GM19328 (cell line): ENCODE measurements around the gene CEL.
"Not testable (repeated sequence)": the region's sequence is repeated elsewhere in the genome, so short reads cannot be mapped to it uniquely, and the experiment has no call there.

ENCODE experiments used
- ATAC-seq: cut with Tn5 transposase; IDR thresholded peaks from one replicate; pipeline ENCODE4 v1.9.1; 2021; ENCODE audit warnings: mild to moderate bottlenecking, moderate library complexity; ENCODE audit not compliant: unreplicated experiment

CEL gene

GRCh38 chr9:133046900-133047295, 14.9 kb upstream of the CEL start:
- ATAC-seq, result no peak

- no peak for ATAC-seq
Observed at GRCh38 chr9:133048595-133048994, 13.2 kb upstream of the CEL start.

GRCh38 chr9:133049043-133049442, 12.7 kb upstream of the CEL start:
- no peak for ATAC-seq

GRCh38 chr9:133050142-133050541, 11.6 kb upstream of the CEL start:
- ATAC-seq, result no peak

- no peak for ATAC-seq
Observed at GRCh38 chr9:133050781-133051180, 11.0 kb upstream of the CEL start.

DNA sequence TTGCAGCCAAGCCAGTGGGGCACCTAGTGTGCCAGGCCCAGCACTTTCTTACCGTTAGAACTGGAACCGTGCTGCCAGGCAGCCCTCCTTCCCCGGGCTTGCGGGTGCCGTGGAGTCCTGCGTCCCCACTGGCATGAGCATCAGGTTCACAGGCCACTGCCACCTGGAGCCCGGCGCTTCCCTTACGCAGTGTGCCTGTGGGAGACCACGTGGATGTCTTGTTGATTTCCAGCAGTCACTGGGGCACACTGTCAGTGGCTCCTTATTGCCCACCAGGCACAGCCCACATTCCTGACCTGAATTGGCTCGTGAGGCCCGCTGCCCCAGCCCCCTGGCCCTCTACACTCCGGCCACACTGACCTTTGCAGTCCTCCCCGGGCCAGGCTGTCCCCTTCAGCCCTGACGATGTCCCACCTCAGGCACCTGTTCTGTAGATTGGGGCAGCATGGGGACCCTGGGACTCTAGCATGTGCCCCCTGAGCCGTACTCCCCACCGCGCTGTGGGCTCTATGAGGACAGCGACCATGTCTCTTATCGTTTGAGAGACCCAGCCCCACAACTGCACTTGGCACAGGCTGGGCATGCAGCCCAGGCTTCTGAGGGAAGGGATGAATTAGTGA, 10.4 kb upstream of the CEL start:
- ATAC-seq, result no peak

DNA sequence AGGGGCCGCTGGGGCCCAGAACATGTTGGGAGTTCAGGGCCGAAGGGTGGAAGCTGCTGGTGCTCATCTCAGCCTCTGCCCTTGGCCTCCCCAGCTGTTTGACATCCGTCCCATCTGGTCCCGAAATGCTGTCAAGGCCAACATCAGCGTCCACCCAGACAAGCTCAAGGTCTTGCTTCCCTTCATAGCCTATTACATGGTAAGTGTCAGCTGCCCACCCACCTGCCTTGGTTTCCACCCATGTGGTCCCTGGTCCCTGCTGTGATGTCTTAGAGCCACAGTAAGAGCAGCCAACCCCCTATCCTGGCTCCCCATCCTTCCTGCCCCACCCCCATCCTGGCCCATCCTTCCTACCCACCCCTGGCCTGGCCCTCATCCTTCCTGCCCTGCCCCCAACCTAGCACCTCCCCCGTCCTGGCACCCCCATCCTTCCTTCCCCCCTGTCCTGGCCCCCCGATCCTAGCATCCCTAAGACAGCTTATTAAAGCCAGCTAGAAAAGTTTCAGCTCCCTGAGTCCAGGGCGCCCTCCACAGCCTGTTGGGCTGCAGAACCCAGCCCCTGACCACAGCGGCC, 9.7 kb upstream of the CEL start:
- no peak for ATAC-seq

GRCh38 chr9:133054194-133054890, 7.4 kb upstream of the CEL start:
- no peak for ATAC-seq

DNA sequence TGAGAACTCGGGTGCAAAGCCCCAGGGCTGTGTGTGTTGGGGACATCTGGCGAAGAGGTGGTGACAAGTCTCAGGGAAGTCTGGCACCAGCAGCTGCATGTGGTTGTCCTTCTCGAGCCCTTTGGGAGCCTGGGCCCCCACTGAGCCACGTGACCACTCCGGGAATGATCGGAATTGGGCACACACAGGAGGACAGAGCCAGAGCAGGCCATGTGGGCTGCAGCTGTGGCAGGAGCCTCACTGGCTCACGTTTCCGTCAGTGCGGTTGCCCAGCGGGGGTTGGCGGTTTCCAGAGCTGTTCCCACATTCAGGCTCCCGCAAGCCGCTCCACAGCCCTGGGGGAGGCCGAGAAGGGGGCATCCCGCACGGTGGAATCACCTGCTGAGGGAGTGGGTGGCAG, 6.8 kb upstream of the CEL start:
- ATAC-seq, result no peak

GRCh38 chr9:133055788-133056420, 5.9 kb upstream of the CEL start:
- ATAC-seq, result no peak

GRCh38 chr9:133056533-133056932, 5.2 kb upstream of the CEL start:
- no peak for ATAC-seq

DNA sequence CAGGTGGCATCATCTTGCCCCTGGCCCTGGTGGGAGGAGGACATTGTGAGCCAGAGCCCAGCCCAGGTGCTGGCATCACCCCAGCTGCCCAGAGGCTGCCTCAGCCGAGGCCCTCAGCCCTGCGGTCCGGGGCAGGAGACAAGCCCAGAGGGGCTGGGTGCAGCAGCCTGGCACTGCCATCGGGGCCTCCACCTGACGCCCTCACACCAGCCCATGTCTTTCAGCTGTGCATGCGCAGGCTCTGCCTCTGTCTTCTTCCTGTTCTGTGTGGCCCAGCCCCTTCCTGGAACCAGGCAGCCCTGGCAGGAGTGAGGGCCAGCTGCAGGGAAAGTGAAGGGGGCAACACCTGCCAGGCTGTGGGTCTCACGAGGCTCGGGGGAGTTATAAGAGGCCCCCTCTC, 4.8 kb upstream of the CEL start:
- no peak for ATAC-seq

GRCh38 chr9:133057553-133057952, 4.2 kb upstream of the CEL start:
- no peak for ATAC-seq

DNA sequence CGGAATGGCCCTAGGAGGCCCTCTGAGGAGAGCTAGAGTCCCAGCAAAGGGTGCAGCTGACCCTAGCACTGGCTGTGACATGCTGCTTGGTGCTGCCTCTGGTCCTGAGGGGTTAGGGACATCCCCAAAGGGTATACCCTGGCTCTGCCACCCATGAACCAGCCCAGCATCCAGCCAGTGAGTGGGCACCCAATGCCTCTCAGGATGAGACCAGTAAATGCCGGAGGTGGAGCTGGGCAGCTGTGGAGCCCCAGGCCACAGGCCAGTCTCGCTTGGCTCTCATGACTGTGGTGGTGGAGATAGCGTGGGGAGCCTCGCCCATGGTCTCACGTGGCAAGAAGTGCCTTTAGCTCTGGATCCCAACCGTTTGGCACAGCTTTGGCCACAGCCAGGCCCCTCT, 3.7 kb upstream of the CEL start:
- ATAC-seq, result no peak

- ATAC-seq, result no peak
Observed at GRCh38 chr9:133058550-133059320, 3.0 kb upstream of the CEL start.

DNA sequence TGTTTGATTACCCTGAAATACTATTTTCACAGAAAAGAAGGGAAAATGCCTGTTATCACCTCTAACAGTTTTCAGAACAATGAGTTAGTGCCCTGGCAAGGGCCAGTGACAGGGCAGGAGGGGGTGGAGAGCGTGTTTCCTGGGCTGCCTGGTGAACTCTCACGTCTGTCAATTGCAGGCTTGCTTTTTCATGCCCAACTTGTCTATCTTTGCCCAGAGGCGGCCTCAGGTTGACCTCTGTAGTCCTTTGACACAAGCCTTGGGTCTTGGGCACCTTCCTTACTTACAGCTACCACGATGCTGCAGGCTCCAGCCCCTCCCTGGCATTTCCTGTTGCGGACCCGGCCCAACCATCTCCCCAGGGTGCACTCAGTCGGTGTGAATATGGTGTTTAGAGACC, 2.2 kb upstream of the CEL start:
- ATAC-seq, result no peak

GRCh38 chr9:133060417-133060841, 1.4 kb upstream of the CEL start:
- ATAC-seq, result no peak

DNA sequence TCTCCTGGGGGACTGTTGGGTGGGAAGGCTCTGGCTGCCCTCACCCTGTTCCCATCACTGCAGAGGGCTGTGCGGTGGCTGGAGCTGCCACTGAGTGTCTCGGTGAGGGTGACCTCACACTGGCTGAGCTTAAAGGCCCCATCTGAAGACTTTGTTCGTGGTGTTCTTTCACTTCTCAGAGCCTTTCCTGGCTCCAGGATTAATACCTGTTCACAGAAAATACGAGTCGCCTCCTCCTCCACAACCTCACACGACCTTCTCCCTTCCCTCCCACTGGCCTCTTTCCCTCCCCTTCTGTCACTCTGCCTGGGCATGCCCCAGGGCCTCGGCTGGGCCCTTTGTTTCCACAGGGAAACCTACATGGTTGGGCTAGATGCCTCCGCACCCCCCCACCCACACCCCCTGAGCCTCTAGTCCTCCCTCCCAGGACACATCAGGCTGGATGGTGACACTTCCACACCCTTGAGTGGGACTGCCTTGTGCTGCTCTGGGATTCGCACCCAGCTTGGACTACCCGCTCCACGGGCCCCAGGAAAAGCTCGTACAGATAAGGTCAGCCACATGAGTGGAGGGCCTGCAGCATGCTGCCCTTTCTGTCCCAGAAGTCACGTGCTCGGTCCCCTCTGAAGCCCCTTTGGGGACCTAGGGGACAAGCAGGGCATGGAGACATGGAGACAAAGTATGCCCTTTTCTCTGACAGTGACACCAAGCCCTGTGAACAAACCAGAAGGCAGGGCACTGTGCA, 590 bp upstream of the CEL start:
- ATAC-seq, result not testable (repeated sequence)

DNA sequence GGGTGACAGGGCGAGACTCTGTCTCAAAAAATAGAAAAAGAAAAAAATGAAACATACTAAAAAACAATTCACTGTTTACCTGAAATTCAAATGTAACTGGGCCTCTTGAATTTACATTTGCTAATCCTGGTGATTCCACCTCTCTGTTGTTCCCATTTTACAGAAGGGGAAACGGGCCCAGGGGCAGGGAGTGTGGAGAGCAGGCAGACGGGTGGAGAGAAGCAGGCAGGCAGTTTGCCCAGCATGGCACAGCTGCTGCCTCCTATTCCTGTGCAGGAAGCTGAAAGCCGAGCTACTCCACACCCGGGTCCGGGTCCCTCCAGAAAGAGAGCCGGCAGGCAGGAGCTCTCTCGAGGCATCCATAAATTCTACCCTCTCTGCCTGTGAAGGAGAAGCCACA, 788 bp downstream of the CEL start:
- not testable (repeated sequence) for ATAC-seq

DNA sequence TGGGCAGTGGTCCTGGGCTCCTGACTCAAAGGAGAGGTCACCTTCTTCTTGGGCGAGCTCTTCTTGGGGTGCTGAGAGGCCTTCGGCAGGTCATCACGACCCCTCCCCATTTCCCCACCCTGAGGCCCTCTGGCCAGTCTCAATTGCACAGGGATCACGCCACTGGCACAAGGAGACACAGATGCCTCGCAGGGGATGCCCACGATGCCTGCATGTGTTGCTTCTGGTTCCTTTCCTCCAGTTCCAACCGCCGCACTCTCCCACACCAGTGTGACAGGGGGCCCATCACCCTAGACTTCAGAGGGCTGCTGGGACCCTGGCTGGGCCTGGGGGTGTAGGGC, 1.3 kb downstream of the CEL start:
- ATAC-seq, result no peak
